Activated gamma-delta T cell (primary cell): ENCODE measurements around the gene BSPRY.

Experiments
- DNase-seq: peaks from one replicate; lab custom pipeline; 2025; lab: John Stamatoyannopoulos, UW
- total RNA-seq, 2 donors: gene quantifications; one replicate each; lab custom pipeline; 2026; lab: John Stamatoyannopoulos, UW

Gene BSPRY
- total RNA-seq, result 0.51 to 1.0 reads per million in 2 donors

DNA sequence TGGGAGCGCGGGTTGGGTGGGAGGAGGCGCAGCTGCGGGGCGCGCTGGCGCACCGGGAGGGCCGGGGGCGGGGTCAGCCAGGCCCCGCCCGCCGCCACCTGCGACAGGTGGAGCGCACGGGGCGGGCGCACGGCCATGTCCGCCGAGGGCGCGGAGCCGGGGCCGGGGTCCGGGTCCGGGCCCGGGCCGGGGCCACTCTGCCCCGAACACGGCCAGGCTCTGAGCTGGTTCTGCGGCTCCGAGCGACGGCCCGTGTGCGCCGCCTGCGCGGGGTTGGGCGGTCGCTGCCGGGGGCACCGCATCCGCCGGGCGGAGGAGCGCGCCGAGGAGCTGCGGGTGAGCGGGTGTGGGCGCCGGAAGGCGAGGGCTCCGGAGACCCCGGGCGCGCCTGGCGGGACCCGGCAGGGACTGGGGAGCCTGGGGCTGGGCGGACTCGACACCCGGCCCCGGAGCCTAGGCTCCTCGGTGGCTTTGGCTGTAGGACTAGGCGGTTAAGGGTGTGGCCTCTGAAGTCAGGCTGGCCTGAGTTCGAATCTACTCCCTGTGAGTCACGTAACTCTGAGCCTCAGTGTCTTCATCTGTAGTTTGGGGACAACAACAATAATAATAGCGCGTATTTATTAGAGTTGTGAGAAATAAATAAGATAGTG lies at the start of gene BSPRY:
TSS of gene BSPRY (plus strand) at position 97 of the 650 bp plus-strand sequence. CDS start at position 136, 39 bp downstream.
- peak; percentile 20 for DNase-seq

DNA sequence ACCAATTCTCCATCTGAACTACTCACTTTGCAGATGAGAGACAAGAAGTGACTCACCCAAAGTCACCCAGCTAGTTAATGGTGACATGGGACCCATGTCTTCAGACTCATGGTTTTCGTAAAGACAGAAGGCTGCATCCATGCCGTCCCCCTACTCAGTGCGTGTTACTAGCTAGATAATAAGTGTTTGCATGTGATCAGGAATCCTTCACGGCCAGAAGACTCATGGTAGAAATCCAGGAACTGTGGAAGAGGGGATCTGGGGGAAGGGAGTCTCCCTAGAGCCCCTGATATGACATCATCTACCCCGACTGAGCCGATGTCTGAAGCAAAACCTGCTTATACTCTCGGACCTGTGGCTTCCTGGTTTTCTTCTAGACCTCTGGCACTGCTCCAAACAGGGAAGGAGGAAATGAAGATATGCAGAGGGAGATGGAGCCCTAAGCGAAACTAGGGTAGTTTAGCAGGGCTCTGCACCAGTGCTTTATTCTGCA lies 49.5 kb upstream of the BSPRY start:
- no peak for DNase-seq

DNA sequence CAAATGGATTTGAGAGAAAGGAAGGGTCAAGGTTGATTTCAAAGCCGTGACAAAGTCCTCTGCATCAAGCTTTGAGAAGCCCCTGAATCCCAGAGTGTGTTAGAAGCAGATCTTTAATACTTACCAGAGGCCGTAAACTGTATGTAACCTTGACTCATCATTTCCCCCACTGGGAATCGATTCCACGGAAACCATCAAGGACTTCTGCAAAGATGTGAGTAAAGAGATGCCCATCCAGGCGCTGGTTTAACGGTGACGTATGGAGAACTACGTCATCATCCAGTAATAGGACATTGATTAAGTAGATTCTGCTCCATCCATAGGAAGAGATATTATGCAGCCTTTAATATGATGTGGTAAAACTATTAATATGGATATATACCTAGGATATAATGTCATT lies 47.8 kb upstream of the BSPRY start:
- no peak for DNase-seq

DNA sequence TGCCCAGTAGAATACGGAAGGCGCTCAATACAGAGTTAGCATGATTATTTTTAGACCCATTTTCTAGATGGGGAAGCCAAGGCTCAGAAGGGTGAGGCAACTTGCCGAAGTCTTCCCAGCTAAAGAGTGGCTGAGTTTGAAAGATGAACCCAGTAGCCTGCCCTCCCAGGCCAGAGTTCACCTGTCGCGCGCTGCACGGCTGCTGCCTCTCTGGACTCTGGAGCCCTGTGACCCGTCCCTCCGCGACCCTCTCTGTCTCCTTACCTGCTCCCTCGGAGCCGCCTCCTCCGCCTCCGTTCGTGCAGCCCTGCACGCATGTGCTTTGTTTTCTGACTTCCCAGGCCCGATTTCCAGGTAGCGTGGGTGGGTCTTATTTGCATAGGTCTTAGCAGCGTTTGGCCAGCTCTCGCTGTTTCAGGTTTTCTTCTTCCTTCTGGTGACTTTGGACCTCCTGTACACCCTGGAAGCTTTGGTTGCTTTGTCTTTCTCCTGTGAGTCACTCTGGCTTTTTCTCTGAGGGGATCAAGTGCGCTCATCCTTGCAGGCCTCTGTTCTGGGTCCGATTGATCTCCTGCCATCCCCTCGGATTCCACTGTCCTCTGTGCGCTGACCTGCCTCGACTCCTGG lies 46.4 kb upstream of the BSPRY start, which contains the start of gene RNF183:
TSS of gene RNF183 (minus strand) at position 585 of the 627 bp plus-strand sequence. CDS start 5,192 bp downstream, outside the sequence.
- no peak for DNase-seq

DNA sequence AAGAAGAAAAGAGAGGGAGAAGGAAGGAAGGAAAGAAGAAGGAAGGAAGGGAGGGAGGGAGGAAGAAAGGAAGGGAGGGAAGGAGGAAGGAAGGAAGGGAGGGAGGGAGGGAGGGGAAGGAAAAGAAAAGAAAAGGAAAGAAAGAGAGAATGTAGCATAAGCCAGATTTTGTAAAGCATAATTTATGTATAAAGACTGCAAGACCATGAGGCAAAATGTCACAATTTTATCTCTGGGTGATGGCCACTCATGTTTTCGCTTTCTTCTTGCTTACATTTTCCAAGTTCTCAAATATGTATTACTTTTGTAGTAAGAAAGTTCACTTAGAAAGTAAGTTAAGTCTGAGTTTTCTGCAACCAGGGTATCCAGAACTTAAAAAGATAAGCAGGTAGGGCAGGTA lies 42.8 kb upstream of the BSPRY start:
- DNase-seq, result no peak

DNA sequence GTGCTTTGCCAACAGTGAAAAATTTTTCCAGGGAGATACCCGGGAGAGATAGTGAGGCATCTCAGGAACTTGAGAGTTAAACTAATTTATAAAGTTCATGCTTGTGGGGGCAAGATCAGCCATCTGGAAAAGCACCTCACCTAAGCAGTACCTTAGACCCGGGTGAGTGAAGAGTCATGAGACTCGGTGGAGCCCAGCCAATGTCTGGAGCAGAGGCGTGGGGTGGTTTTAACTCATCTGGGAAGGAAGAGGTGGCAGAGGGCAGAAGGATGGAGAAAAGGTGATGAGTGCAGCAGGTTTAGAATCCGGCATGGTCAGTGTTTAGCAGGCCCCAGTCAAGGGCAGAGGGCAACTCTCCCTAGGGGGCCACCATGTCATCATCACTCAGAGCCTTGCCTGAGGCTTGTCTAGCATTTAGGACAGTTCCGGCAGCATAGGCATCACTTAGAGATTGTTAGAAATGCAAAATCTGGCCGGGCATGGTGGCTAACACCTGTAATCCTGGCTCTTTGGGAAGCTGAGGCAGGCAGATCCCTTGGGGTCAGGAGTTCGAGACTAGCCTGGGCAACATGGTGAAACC lies 41.9 kb upstream of the BSPRY start:
- DNase-seq, result no peak

DNA sequence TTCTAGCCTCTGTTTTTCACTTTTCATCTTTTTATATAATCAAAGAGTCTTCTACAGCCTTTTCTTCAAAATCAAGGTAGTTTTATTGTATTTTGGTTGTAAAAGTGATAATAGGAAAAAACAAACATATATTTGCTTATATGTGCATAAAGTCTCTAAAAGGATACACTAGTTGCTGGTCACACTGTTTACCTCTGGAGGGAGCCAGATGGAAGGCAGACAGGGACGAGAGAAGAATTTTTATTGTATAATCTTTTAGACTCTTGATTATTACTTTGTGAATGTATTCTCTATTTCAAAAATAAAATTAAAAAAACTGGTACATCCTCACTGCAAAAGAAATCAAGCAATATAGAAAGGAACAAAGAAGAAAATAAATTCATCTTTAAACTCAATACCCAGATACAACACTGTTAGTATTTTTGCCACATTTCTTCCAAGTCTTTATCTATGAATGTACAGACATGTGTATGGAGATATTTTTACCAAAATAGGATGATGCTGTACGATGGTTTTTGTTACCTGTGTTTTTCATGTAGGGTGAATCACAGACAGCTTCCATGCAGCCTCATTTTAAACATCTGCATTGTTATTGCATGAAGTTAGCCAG lies 40.0 kb upstream of the BSPRY start:
- DNase-seq, result no peak

DNA sequence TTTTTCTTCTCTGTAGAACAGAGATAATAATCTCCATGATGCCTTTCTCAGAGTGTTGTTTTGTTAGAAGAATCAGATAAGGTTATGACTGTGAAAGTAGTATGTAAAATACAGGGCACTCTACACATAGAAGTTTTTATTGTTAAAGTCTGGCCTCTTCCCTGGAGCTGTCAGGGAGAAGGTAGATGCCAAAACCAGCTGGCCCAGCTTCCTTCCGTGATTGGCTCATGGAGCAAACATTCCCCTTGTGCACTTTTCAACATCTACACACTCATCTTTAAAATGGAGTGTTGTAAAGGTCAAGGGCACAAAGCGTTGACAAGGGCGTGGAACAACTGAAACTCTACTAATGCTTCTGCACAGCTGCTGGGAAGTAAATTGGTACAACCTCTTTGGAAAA lies 38.8 kb upstream of the BSPRY start:
- DNase-seq, result no peak

DNA sequence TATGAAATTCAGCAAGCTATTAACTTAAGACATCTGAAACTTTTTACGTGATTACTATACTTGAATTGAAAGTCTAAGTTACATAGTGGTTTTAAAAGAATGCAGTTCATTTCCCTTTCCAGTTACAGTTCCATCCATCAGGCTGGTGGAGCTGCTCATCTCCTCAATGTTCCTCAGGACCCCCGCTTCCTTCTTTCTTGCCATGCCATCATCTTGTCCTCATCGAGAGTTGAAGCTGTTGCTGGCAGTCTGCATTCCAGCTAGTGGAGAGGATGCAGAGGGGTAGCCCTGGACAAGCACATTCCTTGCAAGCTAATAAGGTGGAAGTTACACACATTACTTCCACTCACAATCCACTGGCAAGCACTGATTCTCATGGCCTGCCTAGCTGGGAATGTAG lies 37.4 kb upstream of the BSPRY start:
- no peak for DNase-seq

DNA sequence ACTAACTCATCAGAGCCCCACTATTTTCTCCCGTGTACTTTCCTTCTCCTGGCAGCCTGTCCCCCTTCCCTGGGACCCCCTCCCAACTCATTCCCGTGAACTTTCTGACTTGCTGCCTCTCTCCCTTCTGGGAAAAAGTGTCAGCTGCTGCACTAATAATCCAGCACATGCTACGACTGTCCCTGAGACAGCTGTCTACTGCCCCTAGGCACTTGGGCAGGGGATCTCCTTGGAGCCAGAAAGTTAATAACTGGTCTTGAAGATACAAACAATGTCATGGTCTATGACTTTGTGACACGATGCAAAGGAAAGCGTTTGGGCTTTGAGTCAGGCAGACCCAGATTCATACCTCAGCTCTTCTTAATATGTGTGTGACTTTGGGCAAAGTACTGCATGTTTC lies 36.1 kb upstream of the BSPRY start:
- DNase-seq, result no peak

DNA sequence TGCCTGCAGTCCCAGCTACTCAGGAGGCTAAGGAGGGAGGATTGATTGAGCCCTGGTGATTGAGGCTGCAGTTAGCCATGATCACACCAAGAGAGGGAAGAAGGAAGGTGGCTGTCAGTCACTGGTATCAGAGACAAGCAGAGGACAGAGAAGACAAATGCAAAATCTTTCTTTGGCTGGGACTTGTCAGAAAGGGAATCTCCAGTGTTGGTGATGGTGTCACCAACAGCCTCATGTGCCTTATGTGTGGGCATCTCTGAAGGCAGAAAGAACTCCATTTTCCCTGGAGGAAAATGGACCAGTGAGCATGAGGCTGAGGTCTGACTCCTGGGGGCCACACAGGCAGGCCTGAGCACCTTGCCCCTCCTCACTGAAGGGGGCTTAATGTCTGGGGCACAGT lies 34.1 kb upstream of the BSPRY start:
- no peak for DNase-seq

DNA sequence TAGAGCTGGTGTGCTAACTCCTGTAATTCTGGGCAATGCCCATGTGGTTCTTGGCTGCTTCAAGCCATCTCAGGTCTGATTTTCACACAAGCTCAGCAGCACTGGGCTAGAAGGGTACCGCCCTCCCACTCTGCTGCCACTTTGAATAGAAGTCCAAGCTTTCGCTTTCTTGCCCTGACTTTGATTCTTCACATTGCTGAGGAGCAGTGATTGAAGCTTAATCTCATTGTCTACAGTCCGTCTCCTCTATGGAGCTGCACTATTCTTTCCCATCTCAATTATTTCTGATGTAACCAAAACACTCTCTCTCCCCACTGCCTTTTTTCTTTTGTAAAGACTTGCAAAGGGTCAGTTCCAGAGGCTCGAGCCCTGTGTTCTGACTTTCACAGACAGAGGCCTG lies 33.3 kb upstream of the BSPRY start:
- DNase-seq, result no peak

DNA sequence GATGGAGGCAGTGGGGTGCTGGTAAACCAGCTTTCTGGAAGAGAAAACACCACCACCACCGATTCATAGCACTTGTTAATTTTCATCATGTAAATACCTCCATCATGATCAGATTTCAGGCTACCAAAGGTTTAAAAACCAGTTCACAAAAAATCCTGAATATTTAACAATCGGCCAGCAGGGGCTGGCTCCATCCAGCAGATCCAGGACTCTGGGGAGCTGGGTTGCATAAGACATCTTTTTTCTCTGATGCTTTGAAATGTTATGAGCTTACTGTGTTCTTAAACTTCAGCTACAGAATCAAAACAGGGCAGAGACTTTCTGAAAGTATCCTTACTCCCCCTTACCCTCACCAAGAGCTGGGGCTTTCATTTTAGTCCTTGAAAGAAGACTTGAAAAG lies 31.6 kb upstream of the BSPRY start:
- no peak for DNase-seq

DNA sequence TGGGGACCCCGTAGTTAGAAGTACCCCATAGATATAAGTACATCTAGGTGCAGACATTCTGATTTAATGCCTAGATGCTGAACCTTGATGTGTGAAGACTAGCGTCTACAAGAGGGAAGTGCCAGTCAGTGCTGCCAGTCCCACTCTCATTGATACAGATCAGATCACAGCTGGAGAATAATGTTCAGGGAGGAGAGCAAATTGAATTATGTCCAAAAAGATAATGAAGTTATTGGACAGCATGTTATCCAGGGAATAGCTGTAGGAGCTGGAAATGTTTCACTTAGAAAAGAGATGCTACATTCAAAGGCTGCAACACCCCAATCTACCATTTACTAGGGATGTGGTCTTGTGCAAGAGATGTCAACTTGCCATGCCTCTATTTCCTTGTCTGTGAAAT lies 30.3 kb upstream of the BSPRY start:
- DNase-seq, result no peak

DNA sequence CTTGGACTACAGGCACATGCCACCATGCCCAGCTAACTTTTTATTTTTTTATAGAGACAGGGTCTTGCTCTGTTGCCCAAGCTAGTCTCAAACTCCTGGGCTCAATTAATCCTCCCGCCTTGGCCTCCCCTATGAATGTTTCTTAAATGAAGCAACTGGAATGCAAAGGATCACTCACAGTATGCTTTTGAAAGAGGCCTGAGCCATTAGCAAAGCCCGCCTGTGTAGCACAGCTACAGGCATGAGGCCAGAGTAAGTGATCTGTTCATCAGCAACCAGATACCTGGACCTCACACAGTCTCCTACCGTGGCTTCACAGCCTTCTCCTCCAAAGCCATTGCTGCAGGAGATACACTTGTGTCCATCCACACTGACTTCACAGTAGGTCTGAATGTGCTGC lies 29.3 kb upstream of the BSPRY start:
- DNase-seq, result no peak

DNA sequence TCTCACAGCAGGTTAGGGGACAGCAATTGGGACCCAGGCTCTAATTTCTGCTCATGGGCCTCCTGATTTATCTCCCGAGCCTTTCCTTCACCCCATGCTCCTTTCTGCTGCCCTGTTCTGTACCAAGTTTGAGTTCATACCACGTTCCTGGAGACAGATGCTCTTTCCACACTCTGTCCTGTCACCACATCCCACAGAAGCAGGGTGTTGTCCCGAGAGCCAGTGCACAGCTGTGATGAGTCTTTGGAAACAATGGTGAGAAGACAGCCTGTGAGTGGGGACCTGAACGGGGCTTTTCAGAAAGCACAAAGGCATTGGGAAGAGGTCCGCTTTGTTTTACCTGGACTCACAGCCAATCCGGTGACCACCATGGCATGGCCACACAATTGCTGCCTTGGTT lies 26.7 kb upstream of the BSPRY start:
- no peak for DNase-seq

DNA sequence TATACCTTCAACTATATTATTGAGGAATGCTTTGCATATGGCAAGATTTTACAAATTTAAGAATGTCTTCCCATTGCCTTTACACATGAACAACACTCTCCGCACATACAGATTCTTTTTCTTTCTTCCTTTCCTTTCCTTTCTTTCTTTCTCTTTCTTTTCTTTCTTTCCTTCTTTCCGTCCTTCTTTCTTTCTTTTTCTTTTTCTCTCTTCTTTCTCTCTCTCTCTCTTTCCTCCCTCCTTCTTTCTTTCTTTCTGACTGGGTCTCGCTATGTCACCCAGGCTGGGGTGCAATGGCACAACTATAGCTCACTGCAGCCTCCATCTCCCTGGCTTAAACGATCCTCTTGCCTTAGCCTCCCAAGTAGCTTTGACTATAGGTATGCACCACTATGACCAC lies 23.1 kb upstream of the BSPRY start:
- DNase-seq, result no peak

DNA sequence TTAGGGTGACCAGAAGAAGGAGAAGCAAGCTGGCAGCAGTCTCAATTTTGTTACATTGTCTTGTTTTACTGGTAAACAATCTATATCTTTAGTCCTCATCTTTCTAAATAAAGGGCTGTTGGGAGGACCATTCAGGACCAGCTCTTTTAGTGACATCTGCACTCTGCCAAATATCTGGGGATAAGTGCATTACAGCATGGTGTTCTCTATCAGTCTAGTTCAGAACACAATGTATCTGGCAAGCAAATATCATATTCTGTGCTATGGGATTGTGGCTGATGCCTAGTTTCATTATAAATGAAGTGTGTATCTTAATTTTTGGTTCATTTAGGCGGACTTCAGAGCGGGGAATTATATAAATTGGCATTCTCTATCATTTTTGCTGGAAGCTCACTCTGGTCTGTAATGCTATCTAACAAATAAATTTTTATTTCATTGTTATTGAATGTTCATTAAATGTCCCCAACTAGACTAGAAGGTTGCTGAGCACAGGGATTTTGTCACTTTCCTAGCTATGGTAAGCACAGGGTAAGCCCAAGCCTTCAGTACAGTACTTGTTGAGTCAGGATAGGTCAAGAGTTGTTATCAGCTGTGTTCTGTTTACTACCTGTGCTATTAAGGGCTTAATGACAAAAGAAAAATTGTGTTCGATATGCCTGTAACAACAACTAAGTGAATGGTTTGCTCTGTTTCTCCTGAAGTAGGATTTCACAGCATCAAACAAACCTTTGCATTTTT lies 21.1 kb upstream of the BSPRY start:
- DNase-seq, result no peak

DNA sequence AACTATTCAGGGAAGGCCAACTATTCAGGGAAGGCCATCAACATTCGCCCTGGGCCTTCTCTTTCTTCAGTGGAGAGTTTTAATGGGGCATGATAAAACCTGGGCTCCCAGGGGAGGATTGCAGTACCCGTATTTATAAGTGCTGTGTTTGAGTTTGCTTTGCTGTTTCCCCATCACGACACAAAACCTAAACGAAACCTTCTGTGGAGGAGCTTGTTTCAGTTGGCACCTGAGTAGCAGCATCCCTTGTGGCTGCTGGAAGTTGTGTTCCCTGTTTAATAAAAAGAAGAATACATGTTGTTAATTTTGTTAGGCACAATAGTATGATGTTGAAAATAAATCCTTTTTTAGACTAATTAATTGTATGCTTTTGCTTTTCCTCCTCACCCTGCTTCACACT lies 17.6 kb upstream of the BSPRY start:
- DNase-seq, result no peak

DNA sequence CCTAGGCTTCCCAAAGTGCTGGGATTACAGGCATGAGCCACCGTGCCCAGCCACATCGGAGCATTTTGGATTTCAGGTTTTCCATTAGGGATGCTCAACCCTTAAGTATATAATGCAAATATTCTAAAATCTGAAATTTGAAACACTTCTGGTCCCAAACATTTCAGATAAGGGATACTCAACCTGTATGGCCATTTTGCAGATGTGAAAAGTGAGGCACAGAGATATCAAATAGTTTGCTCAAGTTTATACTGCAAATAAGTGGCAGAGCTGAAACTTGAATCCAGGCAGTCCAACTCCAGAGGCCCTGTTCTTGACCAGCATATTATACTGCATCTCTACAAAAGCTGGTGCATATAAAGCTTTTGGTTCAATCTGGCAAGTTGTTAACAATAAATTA lies 11.6 kb upstream of the BSPRY start:
- DNase-seq, result no peak

DNA sequence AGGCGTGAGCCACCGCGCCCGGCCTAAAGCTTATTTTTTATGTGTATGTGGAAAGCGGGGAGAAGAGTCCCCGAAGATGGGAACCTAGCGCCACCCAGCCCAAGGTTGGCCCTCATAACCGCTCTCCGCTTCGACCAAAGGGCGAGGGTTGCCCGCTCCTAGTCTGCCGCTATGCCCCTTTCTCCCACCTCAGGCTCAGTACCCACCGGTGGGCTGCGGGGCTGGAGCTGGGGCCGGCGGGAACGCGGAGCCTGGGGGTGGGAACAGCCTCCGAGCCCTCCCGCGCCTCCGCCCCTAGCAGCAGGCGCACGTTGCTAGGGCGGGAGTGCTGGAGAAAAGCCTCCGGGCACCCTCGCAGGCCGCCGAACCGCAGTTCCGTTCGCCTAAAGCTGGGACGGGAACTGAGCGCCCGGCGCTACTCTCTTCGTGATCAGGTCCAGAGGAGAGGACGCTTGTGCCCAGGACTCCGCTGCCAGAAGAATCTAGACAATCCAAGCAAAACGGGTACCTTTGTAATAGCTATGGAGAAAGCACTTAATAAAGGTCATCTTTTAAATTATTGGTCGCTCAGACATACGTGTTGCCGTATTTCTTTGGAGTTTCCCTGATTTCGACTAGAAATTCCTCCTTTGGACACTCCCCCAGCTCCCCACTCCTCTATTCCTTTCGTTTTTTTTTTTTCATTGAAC lies 9.2 kb upstream of the BSPRY start, which contains the start of gene WDR31:
TSS of gene WDR31 (minus strand) at position 265 of the 689 bp plus-strand sequence. CDS start 8,253 bp downstream, outside the sequence.
- DNase-seq, result peak; percentile 52
